HUES64 (cell line): Measurements from ENCODE around the gene HIF1A.

Source experiments
- H3K27ac ChIP-seq: 2 replicates; pipeline ENCODE4 v1.7.0; 2013; ENCODE audit warnings: low read depth, low read length, inconsistent platforms
- H3K27me3 ChIP-seq: 2 replicates; pipeline ENCODE4 v1.6.1; 2013; ENCODE audit warnings: mild to moderate bottlenecking, low read length; ENCODE audit not compliant: insufficient read depth
- H3K36me3 ChIP-seq: 2 replicates; pipeline ENCODE4 v1.6.1; 2013; ENCODE audit warnings: mild to moderate bottlenecking, low read length; ENCODE audit not compliant: insufficient read depth
- H3K4me1 ChIP-seq: 2 replicates; pipeline ENCODE4 v1.6.1; 2013; ENCODE audit warnings: mild to moderate bottlenecking, low read length, moderate library complexity; ENCODE audit not compliant: insufficient read depth
- H3K4me3 ChIP-seq: 2 replicates; pipeline ENCODE4 v1.5.1; 2013; ENCODE audit warnings: mild to moderate bottlenecking, low read length, moderate library complexity
- H3K9ac ChIP-seq: 2 replicates; pipeline ENCODE4 v1.6.1; 2013; ENCODE audit warnings: mild to moderate bottlenecking, low read depth, low read length
- H3K9me3 ChIP-seq: 2 replicates; pipeline ENCODE4 v1.6.1; 2013; ENCODE audit warnings: low read depth, low read length; ENCODE audit not compliant: insufficient read depth
- WGBS: fragments of 150-250, 120-280 bp; methylation state at CpG from one replicate; pipeline ENCODE4 v1.1.7; 2013; ENCODE audit warnings: missing lambda C conversion rate; 5-methylcytosine and 5-hydroxymethylcytosine counted together

Gene HIF1A

DNA sequence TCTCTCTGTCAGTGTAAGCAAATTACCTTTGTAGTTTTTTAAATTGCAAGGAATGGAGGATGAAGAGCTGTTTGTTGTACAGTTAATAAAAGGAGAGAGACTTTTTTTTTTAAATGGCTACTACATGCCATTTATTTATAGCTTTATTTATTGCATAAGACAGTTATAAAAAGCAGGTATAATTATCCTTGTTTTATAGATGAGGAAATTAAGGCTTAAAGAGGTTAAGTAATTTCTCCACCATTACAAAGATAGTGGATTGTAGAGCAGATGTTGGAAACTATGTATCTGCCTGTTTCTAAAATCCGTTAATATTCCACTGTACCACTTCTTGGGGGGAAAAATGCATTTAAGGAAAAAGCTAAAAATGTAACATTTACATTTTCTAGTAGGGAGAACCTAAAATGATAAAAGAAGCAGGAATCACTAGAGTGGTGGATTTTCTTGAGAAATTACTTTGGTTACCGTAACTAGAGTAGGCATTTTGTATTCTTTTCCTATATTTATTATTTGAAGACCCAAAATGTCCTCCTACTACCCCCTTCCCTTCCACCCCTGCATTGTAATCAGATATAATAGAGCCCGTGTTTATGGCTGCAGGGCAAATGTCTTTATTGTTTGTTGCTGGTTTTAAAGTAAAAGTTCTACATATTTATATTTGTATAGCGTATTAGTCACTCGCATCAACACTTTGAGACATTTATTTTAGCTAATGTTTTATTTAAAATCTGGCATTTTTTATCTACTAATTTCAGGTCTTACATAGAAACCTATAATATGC is 69.2 kb downstream of the HIF1A start:
- WGBS, result no CpG with 5 or more reads among the region's 5 CpGs
- Histone ChIP-seq H3K4me3 (peak overlapping the region; percentile 88), H3K9ac (no peak overlapping the region), H3K27ac (no peak overlapping the region), H3K4me1 (peaks cover 24% of the 10 kb centered on the region), H3K9me3 (no peaks in the 10 kb centered on the region), H3K27me3 (no peaks in the 10 kb centered on the region), H3K36me3 (peaks cover 37% of the 10 kb centered on the region)

- peaks cover 46% of the 10 kb centered on the region for H3K36me3 ChIP-seq
- peak overlapping the region; percentile 4; the same call in 1 of the 2 replicates for H3K9ac ChIP-seq
- H3K27me3 ChIP-seq, result no peaks in the 10 kb centered on the region
- H3K27ac ChIP-seq, result no peak overlapping the region
- H3K9me3 ChIP-seq, result no peaks in the 10 kb centered on the region
- 70% methylated on average over 15 of the region's 15 CpGs for WGBS
- H3K4me1 ChIP-seq, result peaks cover 24% of the 10 kb centered on the region
- peak overlapping the region; percentile 88 for H3K4me3 ChIP-seq
Measured at GRCh38 chr14:61765225-61765943, 70.1 kb downstream of the HIF1A start.

- peaks cover 24% of the 10 kb centered on the region for H3K4me1 ChIP-seq
- H3K9me3 ChIP-seq, result no peaks in the 10 kb centered on the region
- H3K27me3 ChIP-seq, result no peaks in the 10 kb centered on the region
- H3K27ac ChIP-seq, result no peak overlapping the region
- H3K9ac ChIP-seq, result no peak overlapping the region
- no peak overlapping the region for H3K4me3 ChIP-seq
- H3K36me3 ChIP-seq, result peaks cover 53% of the 10 kb centered on the region
- WGBS, result 95% methylated on average over 4 of the region's 5 CpGs
Measured at GRCh38 chr14:61766151-61766550, 70.8 kb downstream of the HIF1A start.

DNA sequence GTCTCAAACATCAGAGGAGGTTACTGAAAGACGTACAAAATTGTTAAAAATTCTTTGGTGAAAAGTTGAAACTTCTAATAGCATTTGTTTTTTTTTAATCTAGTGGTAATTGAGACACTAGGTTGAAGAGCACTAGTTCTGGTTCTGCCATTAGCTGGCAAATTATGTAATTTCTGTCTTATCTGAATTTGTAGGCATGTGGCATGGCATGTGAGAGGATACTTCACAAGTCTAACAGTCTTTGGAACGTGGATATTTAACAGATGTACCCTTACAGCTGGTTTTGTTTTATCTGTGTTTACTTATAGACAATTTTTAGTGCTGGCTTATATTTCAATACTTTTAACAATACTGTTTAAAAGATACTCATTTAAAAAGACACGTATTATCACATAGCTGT is 72.9 kb downstream of the HIF1A start:
- Histone ChIP-seq H3K27ac (no peak overlapping the region), H3K4me1 (peaks cover 18% of the 10 kb centered on the region), H3K36me3 (peaks cover 74% of the 10 kb centered on the region), H3K27me3 (no peaks in the 10 kb centered on the region), H3K4me3 (no peak overlapping the region), H3K9me3 (no peaks in the 10 kb centered on the region), H3K9ac (no peak overlapping the region)
- WGBS, result 92% methylated on average over 3 of the region's 3 CpGs

GRCh38 chr14:61769893-61770292 is 74.6 kb downstream of the HIF1A start:
- H3K36me3 ChIP-seq, result peaks cover 84% of the 10 kb centered on the region
- WGBS, result no CpG with 5 or more reads among the region's 3 CpGs

GRCh38 chr14:61774861-61775260 is 79.5 kb downstream of the HIF1A start:
- H3K4me1 ChIP-seq, result no peaks in the 10 kb centered on the region
- peaks cover 94% of the 10 kb centered on the region for H3K36me3 ChIP-seq
- no peak overlapping the region for H3K4me3 ChIP-seq
- H3K9ac ChIP-seq, result no peak overlapping the region
- no peaks in the 10 kb centered on the region for H3K9me3 ChIP-seq
- H3K27ac ChIP-seq, result no peak overlapping the region
- WGBS, result 93% methylated on average over 1 of the region's 1 CpG
- no peaks in the 10 kb centered on the region for H3K27me3 ChIP-seq

More at GRCh38 chr14:61769893-61770292, 74.6 kb downstream of the HIF1A start:
- Histone ChIP-seq H3K27me3 (no peaks in the 10 kb centered on the region), H3K4me1 (peaks cover 9% of the 10 kb centered on the region), H3K4me3 (no peak overlapping the region), H3K9me3 (no peaks in the 10 kb centered on the region), H3K27ac (no peak overlapping the region), H3K9ac (no peak overlapping the region)

DNA sequence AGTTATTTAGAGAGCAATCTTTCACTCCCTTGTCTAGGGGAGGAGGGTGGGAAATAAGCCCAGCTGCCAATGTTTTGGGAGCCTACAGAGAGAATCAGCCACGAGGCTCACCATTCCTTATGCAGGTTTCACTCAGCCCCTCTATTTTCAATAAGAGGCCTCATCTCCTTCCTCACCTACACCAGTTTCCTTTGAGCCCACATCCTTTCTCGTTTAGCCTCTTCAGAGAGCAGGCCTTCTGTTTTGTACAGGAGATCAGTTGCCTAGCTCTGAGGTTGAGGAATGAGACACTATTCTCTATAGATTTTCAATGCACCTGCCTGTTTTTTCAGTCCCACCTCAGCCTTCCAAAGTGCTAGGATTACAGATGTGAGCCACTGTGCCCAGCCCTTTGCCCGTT is 84.8 kb downstream of the HIF1A start:
- peaks cover 93% of the 10 kb centered on the region for H3K36me3 ChIP-seq
- 94% methylated on average over 3 of the region's 3 CpGs for WGBS
- H3K4me1 ChIP-seq, result no peaks in the 10 kb centered on the region
- H3K27ac ChIP-seq, result no peak overlapping the region
- H3K27me3 ChIP-seq, result no peaks in the 10 kb centered on the region
- H3K9ac ChIP-seq, result no peak overlapping the region
- no peaks in the 10 kb centered on the region for H3K9me3 ChIP-seq
- H3K4me3 ChIP-seq, result no peak overlapping the region

- no peak overlapping the region for H3K4me3 ChIP-seq
- peaks cover 13% of the 10 kb centered on the region for H3K4me1 ChIP-seq
- H3K27me3 ChIP-seq, result no peaks in the 10 kb centered on the region
- H3K27ac ChIP-seq, result no peak overlapping the region
- no peaks in the 10 kb centered on the region for H3K9me3 ChIP-seq
- H3K36me3 ChIP-seq, result peaks cover 40% of the 10 kb centered on the region
- WGBS, result 94% methylated on average over 5 of the region's 5 CpGs
- H3K9ac ChIP-seq, result no peak overlapping the region
Measured at GRCh38 chr14:61797309-61797708, 102.0 kb downstream of the HIF1A start.
